Mesendoderm (in vitro differentiated cells): ENCODE measurements around the gene HIPK3.

Experiments used
- DNase-seq: peaks from one replicate; pipeline ENCODE4 v3.0.0; 2013
- H2AK5ac ChIP-seq: 2 replicates; pipeline ENCODE4 v1.6.1; 2013; ENCODE audit warnings: low read length, inconsistent platforms
- H2BK120ac ChIP-seq: 2 replicates; pipeline ENCODE4 v1.6.1; 2013; ENCODE audit warnings: low read depth, mild to moderate bottlenecking, low read length, moderate library complexity, mixed read lengths
- H2BK15ac ChIP-seq: replicated peaks from 2 replicates; pipeline ENCODE4 v1.6.1; 2013; ENCODE audit warnings: low read depth, mild to moderate bottlenecking, moderate library complexity
- H2BK5ac ChIP-seq: 2 replicates; pipeline ENCODE4 v1.6.1; 2013; ENCODE audit warnings: low read length, inconsistent platforms
- H3K18ac ChIP-seq: 2 replicates; pipeline ENCODE4 v1.6.1; 2013; ENCODE audit warnings: mild to moderate bottlenecking, low read length, mixed read lengths
- H3K23ac ChIP-seq: one replicate; pipeline ENCODE4 v1.6.1; 2013; ENCODE audit warnings: low read length
- H3K27ac ChIP-seq: 2 replicates; pipeline ENCODE4 v1.5.1; 2013; ENCODE audit warnings: low read depth, mild to moderate bottlenecking, inconsistent platforms, low read length, moderate library complexity
- H3K27me3 ChIP-seq: 2 replicates; pipeline ENCODE4 v1.6.1; 2013; ENCODE audit warnings: low read length, control low read depth, mild to moderate bottlenecking, inconsistent platforms; ENCODE audit not compliant: insufficient read depth, poor library complexity
- H3K36me3 ChIP-seq: 2 replicates; pipeline ENCODE4 v1.6.1; 2013; ENCODE audit warnings: low read length, inconsistent platforms; ENCODE audit not compliant: control insufficient read depth, insufficient read depth
- H3K4ac ChIP-seq: one replicate; pipeline ENCODE4 v1.6.1; 2013; ENCODE audit warnings: low read depth, mild to moderate bottlenecking, low read length, moderate library complexity
- H3K4me1 ChIP-seq: 2 replicates; pipeline ENCODE4 v1.6.1; 2013; ENCODE audit warnings: low read depth, low read length, inconsistent platforms; ENCODE audit not compliant: control insufficient read depth
- H3K4me2 ChIP-seq: 2 replicates; pipeline ENCODE4 v1.6.1; 2013; ENCODE audit warnings: low read length
- H3K4me3 ChIP-seq: 2 replicates; pipeline ENCODE4 v1.5.1; 2013; ENCODE audit warnings: mild to moderate bottlenecking, low read length
- H3K56ac ChIP-seq: one replicate; pipeline ENCODE4 v1.6.1; 2013; ENCODE audit warnings: low read length
- H3K79me1 ChIP-seq: 2 replicates; pipeline ENCODE4 v1.6.1; 2013; ENCODE audit warnings: low read length, inconsistent platforms
- H3K79me2 ChIP-seq: 2 replicates; pipeline ENCODE4 v1.6.1; 2013; ENCODE audit warnings: mild to moderate bottlenecking, low read length; ENCODE audit not compliant: control insufficient read depth, insufficient read depth
- H3K9ac ChIP-seq: 2 replicates; pipeline ENCODE4 v1.6.1; 2013; ENCODE audit warnings: low read length, inconsistent platforms
- H4K5ac ChIP-seq: one replicate; pipeline ENCODE4 v1.6.1; 2013; ENCODE audit warnings: low read length
- H4K8ac ChIP-seq: one replicate; pipeline ENCODE4 v1.6.1; 2013; ENCODE audit warnings: low read depth, mild to moderate bottlenecking, control low read depth, low read length, moderate library complexity
- WGBS: extraction: QIAGEN DNeasy Blood & Tissue Kit; methylation state at CpG from one replicate; pipeline ENCODE4 v1.1.7; 2013; ENCODE audit warnings: low lambda C conversion rate, missing lambda C conversion rate; ENCODE audit not compliant: insufficient coverage; ENCODE audit errors: extremely low coverage; 5-methylcytosine and 5-hydroxymethylcytosine counted together

HIPK3 gene

GRCh38 chr11:33320814-33321330 lies 63.7 kb downstream of the HIPK3 start:
- no peak overlapping the region for H3K23ac ChIP-seq
- H2BK5ac ChIP-seq, result no peak overlapping the region
- no peak overlapping the region for H4K5ac ChIP-seq
- no CpG with 5 or more reads among the region's 6 CpGs for WGBS
- no peak overlapping the region for H2AK5ac ChIP-seq
- no peaks in the 10 kb centered on the region for H3K27me3 ChIP-seq
- no peak overlapping the region for H3K56ac ChIP-seq
- H3K4me3 ChIP-seq, result no peak overlapping the region
- peaks cover 3% of the 10 kb centered on the region for H3K79me2 ChIP-seq
- H3K4me2 ChIP-seq, result no peak overlapping the region
- peaks cover 8% of the 10 kb centered on the region for H3K79me1 ChIP-seq
- no peak overlapping the region for H2BK120ac ChIP-seq
- no peaks in the 10 kb centered on the region for H3K36me3 ChIP-seq
- H2BK15ac ChIP-seq, result no peak overlapping the region
- H3K18ac ChIP-seq, result no peak overlapping the region
- no peak overlapping the region for H3K27ac ChIP-seq
- H4K8ac ChIP-seq, result no peak overlapping the region
- no peak overlapping the region for H3K9ac ChIP-seq
- H3K4me1 ChIP-seq, result peaks cover 6% of the 10 kb centered on the region
- peak; percentile 46 for DNase-seq
- H3K4ac ChIP-seq, result no peak overlapping the region

- no peak overlapping the region for H3K9ac ChIP-seq
- H3K27me3 ChIP-seq, result no peaks in the 10 kb centered on the region
- no peak overlapping the region for H3K56ac ChIP-seq
- H3K79me2 ChIP-seq, result peaks cover 3% of the 10 kb centered on the region
- H3K79me1 ChIP-seq, result peaks cover 10% of the 10 kb centered on the region
- no peak overlapping the region for H3K27ac ChIP-seq
- H4K8ac ChIP-seq, result no peak overlapping the region
- no peak overlapping the region for H2AK5ac ChIP-seq
- H2BK15ac ChIP-seq, result no peak overlapping the region
- H2BK5ac ChIP-seq, result no peak overlapping the region
- H3K36me3 ChIP-seq, result no peaks in the 10 kb centered on the region
- H3K4me1 ChIP-seq, result peaks cover 6% of the 10 kb centered on the region
- no peak overlapping the region for H3K23ac ChIP-seq
- H3K4ac ChIP-seq, result no peak overlapping the region
- no peak overlapping the region for H3K18ac ChIP-seq
- H2BK120ac ChIP-seq, result no peak overlapping the region
- H3K4me3 ChIP-seq, result no peak overlapping the region
- H3K4me2 ChIP-seq, result no peak overlapping the region
- H4K5ac ChIP-seq, result no peak overlapping the region
- DNase-seq, result no peak
Observed at GRCh38 chr11:33321422-33321821, 64.2 kb downstream of the HIPK3 start.

GRCh38 chr11:33323421-33323820 lies 66.2 kb downstream of the HIPK3 start:
- Histone ChIP-seq H3K9ac (no peak overlapping the region), H3K4me3 (no peak overlapping the region), H3K4ac (no peak overlapping the region), H4K5ac (no peak overlapping the region), H3K18ac (no peak overlapping the region), H2BK5ac (no peak overlapping the region), H3K79me2 (peaks cover 3% of the 10 kb centered on the region), H3K56ac (no peak overlapping the region), H3K4me1 (peaks cover 6% of the 10 kb centered on the region), H3K36me3 (no peaks in the 10 kb centered on the region), H3K79me1 (peaks cover 10% of the 10 kb centered on the region), H3K27me3 (no peaks in the 10 kb centered on the region), H3K4me2 (no peak overlapping the region), H3K23ac (no peak overlapping the region), H2BK15ac (no peak overlapping the region), H2AK5ac (no peak overlapping the region), H4K8ac (no peak overlapping the region), H2BK120ac (no peak overlapping the region), H3K27ac (no peak overlapping the region)
- DNase-seq, result no peak
- WGBS, result no CpG with 5 or more reads among the region's 4 CpGs

GRCh38 chr11:33324302-33324985 lies 67.3 kb downstream of the HIPK3 start:
- H3K4me3 ChIP-seq, result no peak overlapping the region
- no peak overlapping the region for H2BK120ac ChIP-seq
- no peak overlapping the region for H2BK5ac ChIP-seq
- H4K8ac ChIP-seq, result no peak overlapping the region
- no peak overlapping the region for H3K18ac ChIP-seq
- H2BK15ac ChIP-seq, result no peak overlapping the region
- no peak overlapping the region for H3K9ac ChIP-seq
- peaks cover 3% of the 10 kb centered on the region for H3K79me2 ChIP-seq
- no peak overlapping the region for H3K4me2 ChIP-seq
- no peak overlapping the region for H3K27ac ChIP-seq
- H3K36me3 ChIP-seq, result no peaks in the 10 kb centered on the region
- H3K27me3 ChIP-seq, result no peaks in the 10 kb centered on the region
- H3K79me1 ChIP-seq, result peaks cover 10% of the 10 kb centered on the region
- 100% methylated on average over 1 of the region's 4 CpGs for WGBS
- H3K4me1 ChIP-seq, result peaks cover 6% of the 10 kb centered on the region
- H4K5ac ChIP-seq, result no peak overlapping the region
- no peak overlapping the region for H2AK5ac ChIP-seq
- H3K23ac ChIP-seq, result no peak overlapping the region
- H3K56ac ChIP-seq, result no peak overlapping the region
- H3K4ac ChIP-seq, result no peak overlapping the region
- no peak for DNase-seq

GRCh38 chr11:33325451-33325850 lies 68.3 kb downstream of the HIPK3 start:
- Histone ChIP-seq H4K8ac (no peak overlapping the region), H3K79me2 (peaks cover 3% of the 10 kb centered on the region), H3K23ac (no peak overlapping the region), H3K4me3 (no peak overlapping the region), H3K79me1 (peaks cover 6% of the 10 kb centered on the region), H3K18ac (no peak overlapping the region), H2BK120ac (no peak overlapping the region), H3K27ac (no peak overlapping the region), H4K5ac (no peak overlapping the region), H3K36me3 (no peaks in the 10 kb centered on the region), H3K4me1 (peaks cover 3% of the 10 kb centered on the region), H3K27me3 (no peaks in the 10 kb centered on the region), H2BK5ac (no peak overlapping the region), H3K4ac (no peak overlapping the region), H3K9ac (no peak overlapping the region), H3K56ac (no peak overlapping the region), H3K4me2 (no peak overlapping the region), H2BK15ac (no peak overlapping the region), H2AK5ac (no peak overlapping the region)
- no CpG with 5 or more reads among the region's 5 CpGs for WGBS
- no peak for DNase-seq
